Measurements from ENCODE around the gene STK38L. TPM values are rescaled to one million over a fixed set of nuclear protein-coding genes. Genes with fewer than 3 reads are reported as not detected.

Gene STK38L
- total and polyA plus RNA-seq, 9 of the 15 experiments (the other 6 are each of a cell fraction or from before 2014, with no cell fraction given), result 2.6 to 10.7 (median 6.9) TPM

- no peak for TF ChIP-seq ZNF609 (CRISPR knock-in tag; IDR thresholded peaks at IDR 0.05; ENCODE audit: borderline replicate concordance)
- no peak for TF ChIP-seq ASH1L (IDR thresholded peaks at IDR 0.05; ENCODE audit: borderline replicate concordance, low read depth, partially characterized antibody)
- no peak for TF ChIP-seq SRSF7 (optimal IDR thresholded peaks at IDR 0.05; ENCODE audit: low read depth, low read length)
- no peak for TF ChIP-seq ZBTB2 (IDR thresholded peaks at IDR 0.05)
- TF ChIP-seq, protein P1, sequence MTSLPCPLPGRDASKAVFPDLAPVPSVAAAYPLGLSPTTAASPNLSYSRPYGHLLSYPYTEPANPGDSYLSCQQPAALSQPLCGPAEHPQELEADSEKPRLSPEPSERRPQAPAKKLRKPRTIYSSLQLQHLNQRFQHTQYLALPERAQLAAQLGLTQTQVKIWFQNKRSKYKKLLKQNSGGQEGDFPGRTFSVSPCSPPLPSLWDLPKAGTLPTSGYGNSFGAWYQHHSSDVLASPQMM (CRISPR knock-in tag; IDR thresholded peaks at IDR 0.05), result no peak
- TF ChIP-seq, protein P2, sequence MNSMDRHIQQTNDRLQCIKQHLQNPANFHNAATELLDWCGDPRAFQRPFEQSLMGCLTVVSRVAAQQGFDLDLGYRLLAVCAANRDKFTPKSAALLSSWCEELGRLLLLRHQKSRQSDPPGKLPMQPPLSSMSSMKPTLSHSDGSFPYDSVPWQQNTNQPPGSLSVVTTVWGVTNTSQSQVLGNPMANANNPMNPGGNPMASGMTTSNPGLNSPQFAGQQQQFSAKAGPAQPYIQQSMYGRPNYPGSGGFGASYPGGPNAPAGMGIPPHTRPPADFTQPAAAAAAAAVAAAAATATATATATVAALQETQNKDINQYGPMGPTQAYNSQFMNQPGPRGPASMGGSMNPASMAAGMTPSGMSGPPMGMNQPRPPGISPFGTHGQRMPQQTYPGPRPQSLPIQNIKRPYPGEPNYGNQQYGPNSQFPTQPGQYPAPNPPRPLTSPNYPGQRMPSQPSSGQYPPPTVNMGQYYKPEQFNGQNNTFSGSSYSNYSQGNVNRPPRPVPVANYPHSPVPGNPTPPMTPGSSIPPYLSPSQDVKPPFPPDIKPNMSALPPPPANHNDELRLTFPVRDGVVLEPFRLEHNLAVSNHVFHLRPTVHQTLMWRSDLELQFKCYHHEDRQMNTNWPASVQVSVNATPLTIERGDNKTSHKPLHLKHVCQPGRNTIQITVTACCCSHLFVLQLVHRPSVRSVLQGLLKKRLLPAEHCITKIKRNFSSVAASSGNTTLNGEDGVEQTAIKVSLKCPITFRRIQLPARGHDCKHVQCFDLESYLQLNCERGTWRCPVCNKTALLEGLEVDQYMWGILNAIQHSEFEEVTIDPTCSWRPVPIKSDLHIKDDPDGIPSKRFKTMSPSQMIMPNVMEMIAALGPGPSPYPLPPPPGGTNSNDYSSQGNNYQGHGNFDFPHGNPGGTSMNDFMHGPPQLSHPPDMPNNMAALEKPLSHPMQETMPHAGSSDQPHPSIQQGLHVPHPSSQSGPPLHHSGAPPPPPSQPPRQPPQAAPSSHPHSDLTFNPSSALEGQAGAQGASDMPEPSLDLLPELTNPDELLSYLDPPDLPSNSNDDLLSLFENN (IDR thresholded peaks at IDR 0.05; ENCODE audit: low read depth in 2 of 2, low read length in 2 of 2), result no peak
- no peak for TF ChIP-seq KLF13 (tag; IDR thresholded peaks at IDR 0.05; ENCODE audit: borderline replicate concordance, low read depth)
- no peak for TF ChIP-seq MLX (CRISPR knock-in tag; conservative IDR thresholded peaks at IDR 0.05)
- no peak for TF ChIP-seq ESRRA (IDR thresholded peaks at IDR 0.05; ENCODE audit: borderline replicate concordance, low read depth)
- TF ChIP-seq MCM7 (IDR thresholded peaks at IDR 0.05), result no peak
- no peak for TF ChIP-seq HDAC8 (tag; IDR thresholded peaks at IDR 0.05)
These were observed 36.3 kb upstream of the STK38L start (continued) for GRCh38 chr12:27207615-27208413.

Measured in K562 (cell line).